PC-3 (cell line): ENCODE results near the gene SLF2. TPM values are rescaled to one million over a fixed set of nuclear protein-coding genes. Genes with fewer than 3 reads are reported as not detected.

Experiments
- ATAC-seq: fragments of 200-7000 bp; cut with Tn5 transposase; 2 replicates; pipeline ENCODE4 v1.9.1; 2020; ENCODE audit warnings: mild to moderate bottlenecking, moderate library complexity
- BruUV-seq: library from RNA; stranded (reverse); fragments of 400-500 nt; replicated peaks from 2 replicates; lab custom pipeline; 2021; lab: Mats Ljungman, UMichigan
- CTCF ChIA-PET: fragments of 300-600 bp; sonication (Branson Sonifier 250); formaldehyde crosslinking; loops from one replicate; lab custom pipeline; 2022; ENCODE audit warnings: antibody characterized with exemption; lab: Charles Lee
- POLR2A ChIA-PET: fragments of 300-600 bp; sonication (Branson Sonifier 250); formaldehyde crosslinking; loops from one replicate; lab custom pipeline; 2022; ENCODE audit warnings: antibody characterized with exemption; ENCODE audit not compliant: unreplicated experiment; lab: Charles Lee
- DNase-seq: peaks from one replicate; pipeline ENCODE4 v3.0.0-alpha.2; 2015
- H2AFZ ChIP-seq: fragments of 300-600 bp; sonication (generic); 2 replicates; pipeline ENCODE4 v1.6.0; 2016; ENCODE audit warnings: antibody characterized with exemption, low read length
- H3F3A ChIP-seq: fragments of 300-600 bp; sonication (generic); one replicate; pipeline ENCODE4 v1.6.0; 2017; ENCODE audit warnings: antibody characterized with exemption, low read length, control low read depth, mild to moderate bottlenecking; ENCODE audit not compliant: unreplicated experiment
- H3K27ac ChIP-seq: fragments of 300-600 bp; sonication (generic); 2 replicates; pipeline ENCODE4 v1.5.1; 2016; ENCODE audit warnings: mild to moderate bottlenecking, low read length
- H3K27me3 ChIP-seq: fragments of 300-600 bp; sonication (generic); 2 replicates; pipeline ENCODE4 v1.6.1; 2016; ENCODE audit warnings: low read length, mixed read lengths
- H3K36me3 ChIP-seq: fragments of 300-600 bp; sonication (generic); 2 replicates; pipeline ENCODE4 v1.6.1; 2016; ENCODE audit warnings: low read depth, mixed run types, low read length, mixed read lengths
- H3K4me1 ChIP-seq: fragments of 300-600 bp; sonication (generic); 2 replicates; pipeline ENCODE4 v1.5.1; 2016; ENCODE audit warnings: low read length; ENCODE audit not compliant: insufficient read depth
- H3K4me2 ChIP-seq: fragments of 300-600 bp; sonication (generic); 2 replicates; pipeline ENCODE4 v1.6.0; 2016; ENCODE audit warnings: low read length
- H3K4me3 ChIP-seq: fragments of 300-600 bp; sonication (generic); 2 replicates; pipeline ENCODE4 v1.5.1; 2016; ENCODE audit warnings: mild to moderate bottlenecking, low read length, mixed read lengths
- H3K79me2 ChIP-seq: fragments of 300-600 bp; sonication (generic); 2 replicates; pipeline ENCODE4 v1.6.1; 2017; ENCODE audit warnings: low read length, mixed read lengths
- H3K9ac ChIP-seq: fragments of 300-600 bp; sonication (generic); 2 replicates; pipeline ENCODE4 v1.6.0; 2016; ENCODE audit warnings: mild to moderate bottlenecking, low read length
- H3K9me2 ChIP-seq: fragments of 300-600 bp; sonication (generic); replicated peaks from 2 replicates; pipeline ENCODE4 v1.6.1; 2016; ENCODE audit warnings: mixed run types, low read length, mixed read lengths
- H3K9me3 ChIP-seq: fragments of 300-600 bp; sonication (generic); 2 replicates; pipeline ENCODE4 v1.6.1; 2016; ENCODE audit warnings: low read length, mixed read lengths
- H4K20me1 ChIP-seq: fragments of 300-600 bp; sonication (generic); 2 replicates; pipeline ENCODE4 v1.6.1; 2016; ENCODE audit warnings: low read length, mixed read lengths
- EZH2 ChIP-seq: fragments of 300-600 bp; sonication (generic); IDR thresholded peaks from one replicate; pipeline ENCODE4 v1.6.1; 2017; ENCODE audit warnings: antibody characterized with exemption, mild to moderate bottlenecking, low read length; ENCODE audit not compliant: unreplicated experiment
- EZH2phosphoT487 ChIP-seq: fragments of 300-600 bp; sonication (generic); IDR thresholded peaks from 2 replicates; pipeline ENCODE4 v1.6.1; 2018; ENCODE audit warnings: mild to moderate bottlenecking, antibody characterized with exemption, low read length, borderline replicate concordance
- intact Hi-C: fragments of 100-400 bp; cut with micrococcal nuclease; formaldehyde crosslinking; loops from 2 replicates; pipeline ENCODE4 v1.9.0; 2023
- total RNA-seq: library from RNA; depleted of rRNA; stranded (reverse); fragments of >200 nt; gene quantifications from 2 replicates; pipeline ENCODE4 v1.2.3, GENCODE V29; 2014
- TF ChIP-seq, protein P1 (sequence below): fragments of 300-600 bp; sonication (generic); conservative IDR thresholded peaks from 2 replicates; pipeline ENCODE4 v1.5.1; 2017; ENCODE audit warnings: antibody characterized with exemption, low read depth, mild to moderate bottlenecking, low read length

The SLF2 gene
- total RNA-seq, 1 experiment from 2014 or later, result 19.5 TPM

DNA sequence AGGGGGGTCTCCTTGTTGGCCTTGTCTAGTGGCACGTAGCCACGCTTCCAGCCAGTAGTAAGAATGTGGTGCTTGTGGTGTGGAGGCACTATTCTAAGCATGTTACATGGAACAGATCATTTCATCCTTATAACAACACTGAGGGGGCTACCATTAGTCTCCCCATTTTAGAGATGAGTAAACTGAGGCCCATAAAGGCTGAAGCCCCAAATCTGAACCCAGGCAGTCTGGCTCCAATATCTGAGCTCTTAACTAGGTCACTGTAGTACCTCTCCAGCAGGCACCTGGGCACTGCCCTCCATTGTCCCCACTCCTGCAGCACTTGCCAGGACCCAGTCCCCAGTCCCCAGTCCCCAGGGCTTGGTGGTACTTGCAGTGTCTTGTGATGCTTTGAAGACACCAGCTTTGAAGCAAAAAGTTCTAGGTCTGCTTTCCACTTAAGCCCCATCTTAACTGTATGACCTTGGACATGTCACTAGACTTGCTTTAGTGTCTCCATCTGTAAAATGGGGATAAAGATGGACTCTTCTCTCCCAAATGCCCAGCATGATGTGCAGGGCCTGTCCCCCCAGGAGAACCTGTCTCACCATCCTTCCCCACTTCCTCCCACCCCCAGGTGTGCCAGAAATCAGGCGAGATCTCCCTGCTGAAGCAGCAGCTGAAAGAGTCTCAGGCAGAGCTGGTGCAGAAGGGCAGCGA is 93.3 kb downstream of the SLF2 start:
- no TSS peak for BruUV-seq
- Histone ChIP-seq H3K79me2 (peaks cover 15% of the 10 kb centered on the region), H3K9me2 (no peaks in the 10 kb centered on the region), H3K9ac (no peak overlapping the region), H3K36me3 (no peaks in the 10 kb centered on the region), H3K4me1 (peaks cover 8% of the 10 kb centered on the region), H3K27me3 (no peaks in the 10 kb centered on the region), H2AFZ (no peak overlapping the region), H3K9me3 (no peaks in the 10 kb centered on the region), H3K4me3 (no peak overlapping the region), H3K27ac (no peak overlapping the region), H3F3A (no peaks in the 10 kb centered on the region), H4K20me1 (no peaks in the 10 kb centered on the region), H3K4me2 (no peak overlapping the region)
- ATAC-seq (no peak), DNase-seq (no peak)
- intact Hi-C loops, result no loop called here
- TF ChIP-seq, protein P1, sequence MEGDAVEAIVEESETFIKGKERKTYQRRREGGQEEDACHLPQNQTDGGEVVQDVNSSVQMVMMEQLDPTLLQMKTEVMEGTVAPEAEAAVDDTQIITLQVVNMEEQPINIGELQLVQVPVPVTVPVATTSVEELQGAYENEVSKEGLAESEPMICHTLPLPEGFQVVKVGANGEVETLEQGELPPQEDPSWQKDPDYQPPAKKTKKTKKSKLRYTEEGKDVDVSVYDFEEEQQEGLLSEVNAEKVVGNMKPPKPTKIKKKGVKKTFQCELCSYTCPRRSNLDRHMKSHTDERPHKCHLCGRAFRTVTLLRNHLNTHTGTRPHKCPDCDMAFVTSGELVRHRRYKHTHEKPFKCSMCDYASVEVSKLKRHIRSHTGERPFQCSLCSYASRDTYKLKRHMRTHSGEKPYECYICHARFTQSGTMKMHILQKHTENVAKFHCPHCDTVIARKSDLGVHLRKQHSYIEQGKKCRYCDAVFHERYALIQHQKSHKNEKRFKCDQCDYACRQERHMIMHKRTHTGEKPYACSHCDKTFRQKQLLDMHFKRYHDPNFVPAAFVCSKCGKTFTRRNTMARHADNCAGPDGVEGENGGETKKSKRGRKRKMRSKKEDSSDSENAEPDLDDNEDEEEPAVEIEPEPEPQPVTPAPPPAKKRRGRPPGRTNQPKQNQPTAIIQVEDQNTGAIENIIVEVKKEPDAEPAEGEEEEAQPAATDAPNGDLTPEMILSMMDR, result no peak
- TF ChIP-seq EZH2, result no peak
- no peak for TF ChIP-seq EZH2phosphoT487
- ChIA-PET POLR2A (no interaction called here), CTCF (no interaction called here)

DNA sequence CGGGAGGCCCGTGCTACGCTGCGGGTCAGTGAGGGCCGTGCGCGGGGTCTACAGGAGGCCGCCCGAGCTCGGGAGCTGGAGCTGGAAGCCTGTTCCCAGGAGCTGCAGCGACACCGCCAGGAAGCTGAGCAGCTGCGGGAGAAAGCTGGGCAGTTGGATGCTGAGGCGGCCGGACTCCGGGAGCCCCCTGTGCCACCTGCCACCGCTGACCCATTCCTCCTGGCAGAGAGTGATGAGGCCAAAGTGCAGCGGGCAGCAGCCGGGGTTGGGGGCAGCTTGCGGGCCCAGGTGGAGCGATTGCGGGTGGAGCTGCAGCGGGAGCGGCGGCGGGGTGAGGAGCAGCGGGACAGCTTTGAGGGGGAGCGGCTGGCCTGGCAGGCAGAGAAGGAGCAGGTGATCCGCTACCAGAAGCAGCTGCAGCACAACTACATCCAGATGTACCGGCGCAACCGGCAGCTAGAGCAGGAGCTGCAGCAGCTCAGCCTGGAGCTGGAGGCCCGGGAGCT is 93.9 kb downstream of the SLF2 start:
- ChIA-PET CTCF (no interaction called here), POLR2A (no interaction called here)
- Histone ChIP-seq H3K9me2 (no peaks in the 10 kb centered on the region), H3K9ac (no peak overlapping the region), H3K4me1 (peaks cover 2% of the 10 kb centered on the region; the same call in 1 of the 2 replicates), H3K4me3 (no peak overlapping the region), H3K27me3 (no peaks in the 10 kb centered on the region), H3K9me3 (no peaks in the 10 kb centered on the region), H3K4me2 (no peak overlapping the region), H3K79me2 (peaks cover 9% of the 10 kb centered on the region), H3F3A (no peaks in the 10 kb centered on the region), H3K27ac (no peak overlapping the region), H2AFZ (no peak overlapping the region), H4K20me1 (no peaks in the 10 kb centered on the region), H3K36me3 (no peaks in the 10 kb centered on the region)
- no TSS peak for BruUV-seq
- ATAC-seq (no peak), DNase-seq (no peak)
- no peak for TF ChIP-seq EZH2
- TF ChIP-seq, protein P1, result no peak
- TF ChIP-seq EZH2phosphoT487, result no peak
- intact Hi-C loops, result no loop called here

DNA sequence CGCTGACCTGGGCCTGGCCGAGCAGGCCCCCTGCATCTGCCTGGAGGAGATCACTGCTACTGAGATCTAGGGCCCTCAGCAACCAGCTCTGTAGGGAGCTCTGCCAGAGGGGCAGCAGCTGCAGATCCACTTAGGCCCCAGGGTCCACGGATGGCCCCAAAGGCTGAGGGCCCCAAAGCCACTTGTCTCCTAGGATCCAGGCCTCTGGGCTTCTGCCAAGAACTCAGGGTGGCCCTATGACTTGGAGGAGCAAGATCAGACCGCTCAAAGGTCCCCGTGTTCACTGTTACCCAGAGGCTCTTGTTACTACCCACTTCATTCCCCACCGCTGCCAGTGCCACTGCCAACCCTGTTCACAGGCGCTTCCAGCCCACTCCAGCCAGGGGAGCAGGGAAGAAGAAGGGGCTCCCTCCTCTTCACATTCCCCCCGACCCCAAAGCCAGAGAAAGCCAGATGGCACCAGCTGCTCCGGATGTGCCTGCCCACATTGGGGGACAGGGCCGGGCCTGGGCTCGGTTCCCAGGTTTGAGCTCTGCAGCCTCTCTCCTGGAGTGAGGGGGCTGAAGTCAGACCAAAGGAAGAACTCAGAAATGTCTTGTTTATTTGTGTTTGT is 94.4 kb downstream of the SLF2 start:
- intact Hi-C loops, result no loop called here
- ChIA-PET CTCF (no interaction called here), POLR2A (no interaction called here)
- Histone ChIP-seq H2AFZ (no peak overlapping the region), H3K27ac (no peak overlapping the region), H3K36me3 (no peaks in the 10 kb centered on the region), H3K9me3 (no peaks in the 10 kb centered on the region), H3K4me2 (no peak overlapping the region), H3K79me2 (peaks cover 3% of the 10 kb centered on the region; the same call in 1 of the 2 replicates), H3K9ac (no peak overlapping the region), H3K27me3 (no peaks in the 10 kb centered on the region), H3K4me3 (no peak overlapping the region), H3K9me2 (no peaks in the 10 kb centered on the region), H4K20me1 (no peaks in the 10 kb centered on the region), H3F3A (no peaks in the 10 kb centered on the region), H3K4me1 (peaks cover 3% of the 10 kb centered on the region)
- no peak for TF ChIP-seq EZH2phosphoT487
- TF ChIP-seq EZH2, result no peak
- TF ChIP-seq, protein P1, result no peak
- TSS peak; percentile 14 for BruUV-seq
- DNase-seq (no peak), ATAC-seq (no peak)
